Stimulated activated CD8-positive, alpha-beta memory T cell treated with anti-CD3 and anti-CD28 coated beads, Interleukin-12 subunit alpha, Interleukin-12 subunit beta, amount 100 ng/mL, for 24 hours (primary cell): ENCODE data around the gene NTRK1.
A peak's percentile ranks its signal among the peaks of the same experiment; 100 is the strongest.

Experiments
- DNase-seq: peaks from one replicate; pipeline ENCODE4 v3.0.0-alpha.2; 2020; ENCODE audit errors: extremely low read depth

Gene NTRK1

GRCh38 chr1:156881101-156881500, 20.4 kb downstream of the NTRK1 start:
- DNase-seq, result no peak

DNA sequence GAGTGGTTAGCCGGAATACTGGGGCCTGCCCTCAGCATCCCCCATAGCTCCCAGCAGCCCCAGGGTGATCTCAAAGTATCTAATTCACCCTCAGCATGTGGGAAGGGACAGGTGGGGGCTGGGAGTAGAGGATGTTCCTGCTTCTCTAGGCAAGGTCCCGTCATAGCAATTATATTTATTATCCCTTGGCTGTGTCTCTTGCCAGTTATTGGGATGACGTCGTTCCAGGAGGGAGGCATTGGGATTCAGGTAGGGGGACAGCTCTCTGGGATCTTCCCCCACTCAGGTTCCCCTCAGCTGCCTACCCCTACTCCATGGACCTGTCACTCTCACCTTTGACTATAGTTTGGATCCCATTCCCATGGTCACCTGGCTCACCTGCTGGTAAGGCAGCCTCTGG, 21.0 kb downstream of the NTRK1 start:
- no peak for DNase-seq

DNA sequence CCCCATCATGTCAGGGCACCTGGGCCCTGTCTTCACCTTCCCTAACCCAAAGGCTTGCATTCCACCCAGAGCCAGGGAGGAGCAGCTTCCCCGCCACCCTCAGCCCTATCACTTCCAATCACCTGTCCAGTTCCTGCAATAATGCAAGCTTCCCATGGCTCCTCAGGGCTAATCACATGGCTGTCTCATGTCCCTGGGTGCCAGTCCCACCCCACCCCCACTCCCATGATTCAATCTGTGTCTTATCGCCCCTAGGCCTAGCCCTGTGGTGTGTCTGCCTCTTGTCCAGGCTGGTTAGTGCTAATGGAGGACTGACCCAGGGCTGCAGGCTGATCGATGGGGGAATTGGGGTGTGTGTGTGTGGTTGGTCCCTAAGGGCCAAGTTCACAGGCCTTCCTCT, 21.9 kb downstream of the NTRK1 start:
- DNase-seq, result no peak

- no peak for DNase-seq
Observed at GRCh38 chr1:156883919-156884318, 23.3 kb downstream of the NTRK1 start.

GRCh38 chr1:156884560-156885184, 24.0 kb downstream of the NTRK1 start:
- DNase-seq, result no peak

- DNase-seq, result no peak
Observed at GRCh38 chr1:156885314-156885713, 24.6 kb downstream of the NTRK1 start.

GRCh38 chr1:156885880-156886355, 25.3 kb downstream of the NTRK1 start:
- DNase-seq, result no peak

DNA sequence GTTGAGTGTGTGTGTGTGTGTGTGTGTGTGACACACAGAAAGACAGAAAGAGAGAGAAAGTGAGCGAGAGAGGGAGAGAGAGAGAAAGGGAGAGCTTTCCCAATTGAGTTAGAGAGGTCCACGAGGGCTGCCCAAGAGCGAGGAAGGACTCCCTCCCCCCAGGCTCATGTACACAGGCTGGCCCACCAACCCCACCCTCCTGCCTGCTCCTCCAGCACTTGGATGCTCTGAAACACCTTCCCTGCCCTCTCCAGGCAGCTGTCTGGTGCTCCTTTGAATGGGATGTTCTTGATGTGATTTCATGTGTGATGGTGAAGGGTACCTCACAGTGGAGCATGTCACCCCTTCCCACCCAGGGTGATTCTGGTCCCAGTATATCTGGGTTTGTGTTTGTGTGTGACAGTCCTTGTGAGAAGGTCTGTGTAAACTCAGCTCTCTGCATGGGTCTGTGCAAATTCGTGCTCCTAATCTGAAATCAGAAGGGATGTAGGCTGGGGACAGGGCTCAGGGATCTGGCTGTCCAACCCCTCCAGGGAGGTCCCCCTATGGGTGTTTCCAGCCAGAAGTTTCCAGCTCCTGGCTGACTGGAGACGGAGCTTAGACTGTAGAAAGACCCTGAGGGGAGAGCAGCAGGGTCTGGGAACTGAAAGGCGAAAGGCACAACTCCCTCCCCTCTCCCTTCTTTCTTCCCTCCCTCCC, 26.1 kb downstream of the NTRK1 start:
- DNase-seq, result no peak

GRCh38 chr1:156887317-156887716, 26.7 kb downstream of the NTRK1 start:
- DNase-seq, result no peak

DNA sequence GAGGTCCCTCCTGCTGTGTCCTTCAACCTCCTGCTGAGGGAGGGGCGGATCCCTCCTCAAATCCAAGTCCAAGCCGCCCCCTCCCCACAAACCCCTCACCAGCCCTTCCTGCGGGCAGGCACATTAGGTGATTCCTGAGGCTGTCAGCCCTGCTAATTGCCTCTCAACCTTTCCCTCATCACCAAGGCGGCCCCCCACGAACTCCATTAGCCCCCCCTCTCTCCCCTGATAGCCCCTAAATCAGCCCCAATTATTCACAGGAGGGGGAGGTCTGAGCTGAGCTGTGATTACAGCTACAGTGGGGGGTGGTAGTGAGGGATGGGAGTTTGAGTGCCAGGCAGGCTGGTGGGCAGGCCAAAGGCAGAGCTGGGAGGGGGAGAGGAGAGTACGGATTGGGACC, 27.1 kb downstream of the NTRK1 start:
- DNase-seq, result no peak

DNA sequence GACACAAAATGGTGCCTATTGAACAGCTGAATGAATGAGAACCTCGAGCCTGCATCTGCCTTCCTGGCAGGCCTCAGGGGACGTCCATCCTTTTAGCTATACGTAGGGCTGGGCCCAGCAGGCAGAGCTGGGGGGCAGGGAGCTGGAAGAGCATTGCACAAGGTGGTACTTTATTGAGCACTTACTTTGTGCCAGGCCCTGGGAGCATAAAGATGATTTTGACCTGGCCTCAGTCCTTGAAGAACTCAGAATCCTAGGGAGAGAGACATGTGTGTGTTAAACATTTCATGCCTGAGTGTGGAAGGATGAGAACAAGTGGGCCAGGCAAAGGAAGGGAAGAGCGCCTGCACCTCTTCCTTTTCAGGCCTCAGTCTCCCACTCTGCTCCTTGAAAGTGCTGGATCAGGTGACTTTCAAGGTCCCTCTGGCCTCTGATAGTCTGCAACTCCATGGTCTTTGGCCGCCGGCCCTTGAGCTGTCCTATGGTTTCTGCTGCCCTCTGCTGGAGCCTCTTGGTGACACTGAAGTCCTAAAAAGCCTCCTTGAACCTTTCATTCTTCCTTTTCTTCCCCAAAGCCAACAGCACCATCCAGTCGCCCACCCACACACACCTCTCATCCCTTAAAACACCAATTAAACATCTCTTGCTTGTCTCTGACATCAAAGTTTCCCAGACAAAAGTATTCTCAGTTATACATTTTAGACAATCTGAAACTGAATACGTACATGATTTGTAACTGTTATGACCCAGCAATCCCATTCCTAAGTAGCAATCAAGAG, 29.3 kb downstream of the NTRK1 start:
- DNase-seq, result peak; percentile 11

- DNase-seq, result peak; percentile 66
Observed at GRCh38 chr1:156892190-156893047, 31.8 kb downstream of the NTRK1 start.

GRCh38 chr1:156893048-156893953, 32.6 kb downstream of the NTRK1 start, which contains the start of gene PEAR1:
Gene PEAR1, plus strand, starts transcription at chr1:156893718. Its CDS starts 10,209 bp downstream, at chr1:156903927.
- DNase-seq, result no peak

DNA sequence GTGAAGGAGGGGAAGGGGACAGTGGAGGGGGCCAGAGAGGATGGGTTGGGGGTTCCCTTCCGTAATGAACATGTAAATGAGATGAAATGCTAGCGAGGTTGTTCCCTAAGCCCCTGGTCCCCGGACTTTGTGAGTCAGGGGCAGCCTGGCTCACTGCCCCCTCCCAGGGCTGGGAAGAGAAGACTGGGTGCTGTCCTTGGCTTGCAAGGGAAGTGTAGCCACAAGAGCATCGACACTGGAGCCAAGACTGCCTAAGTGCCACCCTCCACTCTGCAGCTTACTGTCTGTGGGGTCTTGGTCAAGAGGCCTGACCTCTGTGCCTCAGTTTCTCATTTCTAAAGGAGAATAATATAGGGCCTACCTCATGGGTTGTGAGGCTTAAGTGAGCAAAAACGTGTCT, 33.3 kb downstream of the NTRK1 start:
- no peak for DNase-seq

DNA sequence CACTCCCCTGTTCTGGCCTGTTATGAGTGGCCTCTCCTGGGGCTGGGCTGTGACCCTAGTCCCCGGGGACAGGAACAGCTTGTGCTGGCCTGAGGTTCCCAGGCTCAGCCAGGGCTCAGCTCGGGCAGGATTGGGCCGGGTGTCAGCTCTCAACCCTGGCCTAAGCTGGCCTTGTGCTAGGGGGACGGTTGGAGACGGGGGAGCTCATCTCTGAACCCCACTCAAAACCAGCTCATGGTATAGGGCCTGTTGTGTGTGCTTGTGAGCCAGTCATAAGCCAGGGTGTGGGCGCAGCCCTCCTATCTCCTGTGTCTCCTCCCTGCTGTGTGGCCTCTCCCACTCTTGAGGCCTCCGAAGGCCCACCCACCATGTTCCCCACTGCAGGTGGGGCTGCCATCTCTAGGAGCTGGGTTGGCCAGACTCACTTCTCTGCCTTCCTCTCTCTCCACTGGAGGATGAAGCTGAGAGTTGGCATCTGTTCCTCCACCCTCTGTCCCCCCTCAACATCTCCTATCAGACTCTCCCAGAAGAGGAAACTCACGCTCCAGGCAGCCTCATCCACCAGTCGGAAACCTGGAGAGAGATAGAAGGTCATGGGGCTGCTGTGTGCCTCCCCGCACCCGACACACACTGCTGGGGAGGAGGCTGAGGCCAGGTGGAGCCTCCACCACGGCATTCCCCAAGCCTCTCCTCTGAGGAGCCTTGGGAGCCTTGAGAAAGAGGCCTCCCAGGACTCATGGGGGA, 34.2 kb downstream of the NTRK1 start:
- no peak for DNase-seq

DNA sequence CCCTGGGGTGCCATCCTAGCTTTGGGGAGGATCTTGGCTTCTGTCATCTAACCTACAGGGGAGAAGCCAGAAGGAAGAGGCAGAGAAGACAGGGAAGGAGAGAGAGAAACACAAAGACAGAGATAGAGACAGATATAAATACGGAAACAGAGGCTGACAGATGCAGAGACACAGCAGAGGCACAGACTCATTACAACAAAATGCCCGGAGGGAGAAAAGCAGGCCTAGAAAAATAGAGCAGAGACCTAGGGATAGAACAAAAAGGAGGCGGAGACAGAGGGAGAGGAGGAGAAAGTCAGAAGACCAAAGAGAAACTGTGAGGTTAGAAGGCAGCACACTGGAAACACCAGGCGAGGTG, 34.8 kb downstream of the NTRK1 start:
- DNase-seq, result no peak

DNA sequence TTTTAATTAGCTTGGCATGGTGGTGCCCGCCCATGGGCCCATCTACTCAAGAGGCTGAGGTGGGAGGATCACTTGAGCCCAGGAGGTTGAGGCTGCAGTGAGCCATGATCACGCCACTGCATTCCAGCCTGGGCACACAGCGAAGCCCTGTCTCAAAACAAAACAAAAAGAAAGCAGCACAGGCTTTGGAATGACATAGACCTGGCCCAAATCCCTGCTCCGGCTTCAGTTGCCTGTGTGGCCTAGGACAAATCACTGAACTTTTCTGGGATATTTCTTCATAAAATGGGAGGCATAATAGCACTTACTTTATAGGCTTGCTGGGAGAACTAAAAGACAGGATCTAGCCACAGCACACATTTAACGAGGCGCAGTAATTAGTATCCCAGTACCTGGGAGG, 35.3 kb downstream of the NTRK1 start:
- DNase-seq, result no peak

DNA sequence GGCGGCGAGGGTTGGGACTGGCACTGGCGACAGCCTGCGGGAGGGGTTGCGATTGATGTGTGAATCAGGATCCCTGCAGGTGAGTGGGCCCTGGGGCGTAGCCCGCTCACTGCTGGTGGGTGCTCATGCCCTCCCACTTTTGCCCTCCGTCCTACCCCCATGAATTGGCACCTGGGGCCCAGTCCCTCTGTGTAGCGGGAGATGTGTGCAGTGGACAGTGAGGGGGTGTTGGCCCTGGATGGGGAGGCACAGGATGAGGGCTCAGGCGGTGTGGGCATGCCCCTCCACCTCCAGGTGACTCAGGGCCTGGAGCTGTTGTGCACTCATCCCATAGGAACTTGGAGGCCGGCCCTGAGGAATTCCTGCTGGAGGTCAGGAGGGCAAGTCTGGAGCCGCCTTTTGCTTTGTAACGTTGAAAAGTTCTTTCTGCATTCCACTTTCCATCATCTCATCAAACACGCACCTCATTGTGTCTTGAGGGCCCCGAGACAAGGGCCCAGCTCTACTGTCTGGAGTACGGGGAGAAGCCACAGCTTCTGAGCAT, 35.9 kb downstream of the NTRK1 start:
- no peak for DNase-seq

- DNase-seq, result no peak
Observed at GRCh38 chr1:156897078-156897825, 36.6 kb downstream of the NTRK1 start.
